Stomach smooth muscle (tissue), 2 donors: ENCODE measurements around the gene RAD51B.

Experiments
- H3K27ac ChIP-seq: one replicate; pipeline ENCODE4 v1.7.0; 2013; ENCODE audit warnings: mild to moderate bottlenecking, low read length, inconsistent platforms
- H3K27me3 ChIP-seq, 2 donors: one replicate each; pipeline ENCODE4 v1.7.0; 2013; ENCODE audit warnings: low read length in 2 of 2; ENCODE audit not compliant: insufficient read depth in 2 of 2, control insufficient read depth in 1 of 2
- H3K36me3 ChIP-seq, 2 donors: one replicate each; pipeline ENCODE4 v1.7.0; 2013; ENCODE audit warnings: low read length in 2 of 2; ENCODE audit not compliant: control insufficient read depth in 2 of 2, insufficient read depth in 2 of 2
- H3K4me1 ChIP-seq: one replicate; pipeline ENCODE4 v1.7.0; 2013; ENCODE audit warnings: low read length; ENCODE audit not compliant: control insufficient read depth, insufficient read depth
- H3K4me3 ChIP-seq, 2 donors: one replicate each; pipeline ENCODE4 v1.7.0; 2013; ENCODE audit warnings: low read length in 2 of 2
- H3K9ac ChIP-seq, 2 donors: one replicate each; pipeline ENCODE4 v1.7.0; 2013; ENCODE audit warnings: low read length in 2 of 2, mild to moderate bottlenecking in 1 of 2
- H3K9me3 ChIP-seq, 2 donors: one replicate each; pipeline ENCODE4 v1.7.0; 2013; ENCODE audit warnings: low read length in 2 of 2; ENCODE audit not compliant: control insufficient read depth in 2 of 2
- donor health status: healthy.
- donor health status: Pancreatic carcinoma.

RAD51B gene

DNA sequence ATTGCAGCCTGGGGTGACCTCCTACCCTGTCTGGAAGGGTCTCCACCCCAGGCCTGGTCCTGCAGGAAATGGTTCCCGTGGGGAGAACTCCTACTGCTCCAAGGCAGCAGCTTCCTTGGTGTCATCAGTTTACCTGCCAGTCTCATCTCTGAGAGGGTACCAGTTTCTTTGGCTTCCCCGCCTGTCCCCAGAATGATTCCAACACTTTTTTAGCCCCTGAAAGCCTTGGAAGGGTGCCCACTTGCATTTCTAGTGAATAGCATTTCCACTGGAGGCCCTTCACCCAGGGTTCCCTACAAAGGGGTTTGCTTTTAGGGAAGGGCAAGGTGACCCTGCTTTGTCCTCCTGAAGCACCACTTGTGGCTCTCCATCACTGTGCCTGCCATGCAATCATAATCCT lies 689.0 kb downstream of the RAD51B start:
- Histone ChIP-seq H3K27ac (peak overlapping the region; percentile 95), H3K36me3 (no peaks in the 10 kb centered on the region), H3K4me1 (peaks cover 88% of the 10 kb centered on the region), H3K9me3 (no peaks in the 10 kb centered on the region), H3K4me3 (no peak overlapping the region), H3K27me3 (no peaks in the 10 kb centered on the region), H3K9ac (no peak overlapping the region)

DNA sequence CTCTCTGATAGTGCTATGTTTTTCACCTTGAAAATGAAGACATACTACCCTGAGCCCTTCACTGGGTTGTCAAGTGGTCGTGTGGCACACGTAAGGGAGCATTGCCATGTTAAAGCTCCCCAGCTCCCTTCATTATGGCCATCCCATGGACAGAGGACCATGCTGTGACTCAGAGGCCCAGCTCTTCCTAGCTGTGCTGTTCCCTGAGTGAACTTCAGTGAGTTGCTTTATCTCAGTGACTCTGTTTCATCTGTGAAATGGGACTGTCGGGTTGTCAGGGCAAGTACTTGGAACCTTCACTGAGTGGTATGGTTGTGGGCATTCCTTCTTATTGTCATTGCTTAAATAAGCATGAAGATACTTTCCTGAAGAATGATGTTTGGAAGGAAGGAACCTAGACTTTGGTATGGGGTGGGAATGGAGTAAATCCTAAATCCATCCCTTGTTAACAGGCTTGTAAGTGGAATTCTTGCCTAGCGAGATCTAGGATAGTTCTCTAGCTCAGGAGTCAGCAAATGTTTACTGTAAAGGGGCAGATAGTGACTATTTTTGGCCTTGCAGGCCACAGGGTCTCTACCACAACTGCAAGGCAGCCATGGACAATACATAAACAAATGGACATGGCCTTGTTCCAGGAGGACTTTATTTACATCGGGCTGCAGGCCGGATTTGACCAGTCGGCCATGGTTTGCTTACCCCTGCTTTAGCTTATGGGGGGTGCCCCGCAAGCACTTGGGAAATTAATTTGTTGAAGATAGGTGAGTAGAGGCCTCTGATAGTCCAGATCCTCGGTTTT lies 689.8 kb downstream of the RAD51B start:
- H3K4me3 ChIP-seq: peak overlapping the region in 1 of 2 donors; percentile 15
- H3K36me3 ChIP-seq: no peaks in the 10 kb centered on the region
- peak overlapping the region in 1 of 2 donors; percentile 25 for H3K9ac ChIP-seq

GRCh38 chr14:68510201-68511128 lies 690.9 kb downstream of the RAD51B start:
- H3K9me3 ChIP-seq: no peaks in the 10 kb centered on the region
- H3K36me3 ChIP-seq: no peaks in the 10 kb centered on the region
- H3K27ac ChIP-seq: peak overlapping the region; percentile 95
- H3K4me1 ChIP-seq: peaks cover 82% of the 10 kb centered on the region
- no peaks in the 10 kb centered on the region for H3K27me3 ChIP-seq
- peak overlapping the region; percentile 25 to 58 for H3K9ac ChIP-seq
- H3K4me3 ChIP-seq: peak overlapping the region in 1 of 2 donors; percentile 15

More for the DNA sequence above, 689.8 kb downstream of the RAD51B start:
- Histone ChIP-seq H3K27ac (peak overlapping the region; percentile 95), H3K9me3 (no peaks in the 10 kb centered on the region), H3K27me3 (no peaks in the 10 kb centered on the region), H3K4me1 (peaks cover 88% of the 10 kb centered on the region)

DNA sequence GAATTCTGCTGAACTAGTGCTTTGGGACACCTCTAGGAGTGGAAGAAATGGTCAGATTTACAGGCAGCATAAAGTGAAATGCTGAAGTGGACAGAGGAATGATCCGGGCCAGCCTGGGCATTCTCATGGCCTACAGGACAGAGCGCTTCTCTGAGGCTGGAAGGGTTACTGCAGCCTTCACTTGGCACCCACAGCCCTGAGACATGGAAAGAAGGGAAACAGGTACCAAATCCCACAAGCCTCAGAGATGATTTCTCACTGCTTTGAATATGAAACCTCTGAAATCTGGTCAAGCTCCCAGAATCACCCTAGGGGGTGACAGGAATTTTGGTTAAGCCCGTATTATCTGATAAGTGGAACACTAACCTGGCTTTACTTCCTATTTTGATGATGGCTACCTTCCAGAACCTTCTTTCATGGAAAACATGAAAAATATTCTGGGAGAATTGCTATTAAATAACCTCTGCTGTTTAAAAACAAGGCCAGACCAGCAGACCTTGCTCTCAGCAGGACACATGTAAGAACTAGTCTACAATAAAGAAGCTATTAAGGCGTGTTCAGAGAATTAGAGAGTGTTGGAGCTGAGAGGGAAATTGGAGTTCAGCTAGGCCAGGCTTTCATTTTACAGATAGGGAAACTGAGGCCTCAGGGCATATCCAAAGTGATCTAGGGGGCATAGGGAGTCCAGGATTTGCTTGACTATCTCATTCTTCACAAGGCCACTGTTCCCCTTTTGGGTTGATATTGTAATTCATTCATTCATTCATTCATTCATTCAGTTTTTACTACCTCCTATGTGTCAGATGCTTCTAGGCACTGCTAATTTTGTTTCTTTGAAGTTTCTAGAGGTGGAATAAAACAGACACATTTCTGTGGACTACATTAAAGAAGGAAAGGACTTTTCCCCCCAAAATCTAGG lies 691.8 kb downstream of the RAD51B start:
- no peaks in the 10 kb centered on the region for H3K9me3 ChIP-seq
- H3K27ac ChIP-seq: peak overlapping the region; percentile 95
- H3K9ac ChIP-seq: peak overlapping the region; percentile 16 to 58
- no peak overlapping the region for H3K4me3 ChIP-seq
- no peaks in the 10 kb centered on the region for H3K27me3 ChIP-seq
- no peaks in the 10 kb centered on the region for H3K36me3 ChIP-seq
- H3K4me1 ChIP-seq: peaks cover 73% of the 10 kb centered on the region

DNA sequence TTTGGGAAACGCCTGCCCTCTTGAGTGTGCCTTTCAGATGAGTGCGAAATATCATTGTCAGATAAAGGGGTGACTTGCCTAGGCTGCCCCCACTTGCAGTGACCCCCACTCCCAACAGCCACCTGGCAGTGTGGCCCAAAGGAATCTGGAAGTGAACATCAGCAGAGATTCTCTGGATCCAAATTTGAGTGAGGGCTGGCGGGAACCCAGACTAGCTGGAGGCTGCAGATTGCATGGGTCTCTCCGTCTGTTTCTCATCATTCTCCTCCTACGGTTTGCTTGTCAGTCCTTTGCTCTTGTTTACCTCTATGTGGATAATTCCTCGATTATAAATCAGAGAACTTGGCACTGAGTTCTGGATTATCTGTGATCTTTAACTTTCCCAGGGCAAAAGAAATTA lies 692.5 kb downstream of the RAD51B start:
- peak overlapping the region; percentile 95 for H3K27ac ChIP-seq
- no peaks in the 10 kb centered on the region for H3K27me3 ChIP-seq
- no peak overlapping the region for H3K9ac ChIP-seq
- H3K4me3 ChIP-seq: peak overlapping the region in 1 of 2 donors; percentile 7
- H3K9me3 ChIP-seq: no peaks in the 10 kb centered on the region
- peaks cover 67% of the 10 kb centered on the region for H3K4me1 ChIP-seq
- H3K36me3 ChIP-seq: no peaks in the 10 kb centered on the region

DNA sequence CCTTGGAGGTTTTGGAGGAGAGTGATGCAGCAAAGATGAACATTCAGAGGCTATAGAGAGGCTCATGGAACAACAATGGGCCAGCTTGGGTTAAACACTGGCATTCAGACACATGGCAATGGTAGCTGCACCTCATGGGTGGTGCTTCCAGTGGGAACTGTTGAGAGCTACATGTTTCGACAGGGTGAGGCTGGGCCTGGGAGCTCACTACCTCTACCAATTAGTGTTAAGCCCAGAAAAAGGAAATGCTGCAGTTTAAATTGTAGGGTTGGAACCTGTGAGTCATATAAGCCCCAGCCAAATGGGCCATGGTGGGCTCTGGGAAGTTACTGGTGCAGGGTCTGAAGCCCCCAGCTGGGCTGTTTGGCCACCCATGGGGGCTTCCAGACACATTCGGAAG lies 693.6 kb downstream of the RAD51B start:
- Histone ChIP-seq H3K27me3 (no peaks in the 10 kb centered on the region), H3K36me3 (no peaks in the 10 kb centered on the region), H3K27ac (peak overlapping the region; percentile 95), H3K4me1 (peaks cover 63% of the 10 kb centered on the region), H3K9me3 (no peaks in the 10 kb centered on the region), H3K9ac (no peak overlapping the region), H3K4me3 (no peak overlapping the region)

- H3K4me1 ChIP-seq: peaks cover 66% of the 10 kb centered on the region
- H3K27me3 ChIP-seq: no peaks in the 10 kb centered on the region
- H3K9ac ChIP-seq: no peak overlapping the region
- H3K36me3 ChIP-seq: no peaks in the 10 kb centered on the region
- no peak overlapping the region for H3K4me3 ChIP-seq
- H3K27ac ChIP-seq: peak overlapping the region; percentile 95
- no peaks in the 10 kb centered on the region for H3K9me3 ChIP-seq
Measured at GRCh38 chr14:68513838-68514607, 694.4 kb downstream of the RAD51B start.

DNA sequence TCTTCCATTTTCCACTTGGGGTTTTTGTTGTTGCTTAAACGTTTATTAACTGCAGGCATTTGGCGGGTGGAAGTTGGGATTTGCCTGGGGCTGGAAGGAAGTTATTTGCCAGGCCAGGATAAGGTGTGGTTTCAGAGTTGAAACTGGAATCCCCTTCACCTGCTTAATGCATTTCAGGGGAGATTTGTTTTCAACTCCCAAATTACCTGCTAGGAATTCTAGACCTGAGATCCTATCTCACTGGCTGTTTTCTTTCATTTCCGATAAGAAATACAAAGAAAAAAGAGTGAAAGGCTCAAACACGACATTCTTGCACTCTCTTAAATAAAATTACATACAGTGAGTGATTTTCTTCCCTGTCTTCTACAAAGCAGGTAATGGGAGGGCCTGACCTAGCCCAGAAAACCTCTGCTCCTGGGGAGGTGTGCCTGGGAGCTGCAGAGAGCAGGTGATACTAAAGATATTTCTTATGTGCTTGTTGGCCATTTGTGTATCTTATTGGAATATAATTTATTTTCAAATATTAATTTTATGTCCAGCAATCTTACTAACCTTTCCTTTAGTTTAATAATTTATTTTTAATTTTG lies 695.1 kb downstream of the RAD51B start:
- no peak overlapping the region for H3K4me3 ChIP-seq
- H3K9ac ChIP-seq: no peak overlapping the region
- peaks cover 65% of the 10 kb centered on the region for H3K4me1 ChIP-seq
- H3K27ac ChIP-seq: no peak overlapping the region
- H3K27me3 ChIP-seq: no peaks in the 10 kb centered on the region
- no peaks in the 10 kb centered on the region for H3K36me3 ChIP-seq
- H3K9me3 ChIP-seq: no peaks in the 10 kb centered on the region

DNA sequence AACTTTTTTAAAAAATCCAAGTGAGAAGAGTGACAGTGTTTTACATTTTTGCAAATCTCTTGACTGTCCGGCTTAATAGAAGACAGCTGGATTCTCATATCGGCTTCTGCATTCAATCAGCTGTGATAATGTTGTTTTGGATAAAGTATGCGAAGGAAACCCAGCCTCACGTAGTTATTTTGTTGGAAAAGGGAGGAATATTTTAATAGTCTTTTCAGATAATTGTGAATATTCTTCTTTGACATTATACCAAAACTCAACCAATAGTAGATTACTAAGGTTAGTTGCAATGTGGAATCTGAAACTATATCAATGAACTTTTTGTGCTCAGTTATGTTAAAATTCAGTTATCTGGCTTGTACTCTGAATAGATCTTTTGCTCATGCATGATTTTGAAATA lies 696.8 kb downstream of the RAD51B start:
- Histone ChIP-seq H3K27ac (no peak overlapping the region), H3K4me1 (peaks cover 55% of the 10 kb centered on the region)

More for the DNA sequence above, 696.8 kb downstream of the RAD51B start:
- H3K27me3 ChIP-seq: no peaks in the 10 kb centered on the region
- no peaks in the 10 kb centered on the region for H3K9me3 ChIP-seq
- H3K4me3 ChIP-seq: no peak overlapping the region
- H3K36me3 ChIP-seq: no peaks in the 10 kb centered on the region
- H3K9ac ChIP-seq: no peak overlapping the region
